Tibial artery (tissue), 4 donors: ENCODE measurements around the gene POLR3C.
"Not testable (repeated sequence)": the region's sequence is repeated elsewhere in the genome, so short reads cannot be mapped to it uniquely, and the experiment has no call there.

Source experiments
- DNase-seq, 2 donors: peaks; one replicate each; pipeline ENCODE4 v3.0.0-alpha.2; 2019
- H3K27ac ChIP-seq, 2 donors: fragments of 200-600 bp; sonication (generic) in 1 of 2; 1 replicate in 1 of 2; 2 replicates in 1 of 2; pipeline ENCODE4 v1.5.1; 2018 to 2019; ENCODE audit warnings: mild to moderate bottlenecking in 1 of 2
- H3K27me3 ChIP-seq, 2 donors: fragments of 200-600 bp; sonication (generic) in 1 of 2; one replicate each; pipeline versions ENCODE4 v1.5.1 to v1.6.0; 2016 to 2019
- H3K36me3 ChIP-seq, 3 donors: fragments of 200-600 bp; sonication (generic) in 2 of 3; one replicate each; pipeline ENCODE4 v1.5.1; 2016 to 2019; ENCODE audit warnings: mild to moderate bottlenecking in 2 of 3
- H3K4me1 ChIP-seq, 4 donors: fragments of 200-600 bp; sonication (generic) in 2 of 4; 1 replicate in 3 of 4; 2 replicates in 1 of 4; pipeline ENCODE4 v1.5.1; 2016 to 2019
- H3K4me3 ChIP-seq, 2 donors: fragments of 200-600 bp; sonication (generic) in 1 of 2; 1 replicate in 1 of 2; 2 replicates in 1 of 2; pipeline ENCODE4 v1.5.1; 2018 to 2019; ENCODE audit warnings: mild to moderate bottlenecking in 2 of 2
- H3K9me3 ChIP-seq, 3 donors: fragments of 200-600 bp; sonication (generic) in 1 of 3; one replicate each; pipeline ENCODE4 v1.5.1; 2016 to 2019
- CTCF ChIP-seq, 2 experiments: fragments of 200-600 bp in 1 of 2; fragments of 450-650 bp in 1 of 2; IDR thresholded peaks; one replicate each; pipeline ENCODE4 v1.5.1; 2017 to 2019; ENCODE audit warnings: antibody characterized with exemption in 2 of 2, mild to moderate bottlenecking in 1 of 2, moderate library complexity in 1 of 2
- intact Hi-C: fragments of 100-400 bp; cut with DNase I; formaldehyde crosslinking; loops from one replicate; pipeline ENCODE4 v1.15.0; 2023; ENCODE audit warnings: low total_unique reads

POLR3C gene

GRCh38 chr1:145806844-145807243 lies 17.2 kb upstream of the POLR3C start:
- no peak overlapping the region for H3K27ac ChIP-seq
- H3K27me3 ChIP-seq = no peaks in the 10 kb centered on the region
- H3K36me3 ChIP-seq = no peaks in the 10 kb centered on the region
- DNase-seq = no peak
- no peak overlapping the region for H3K4me3 ChIP-seq
- no peak for TF ChIP-seq CTCF (IDR thresholded peaks at IDR 0.05)
- H3K9me3 ChIP-seq = no peaks in the 10 kb centered on the region
- intact Hi-C loops = no loop called here
- H3K4me1 ChIP-seq = peaks cover 0 to 43% (median 8%) of the 10 kb centered on the region in 4 donors

DNA sequence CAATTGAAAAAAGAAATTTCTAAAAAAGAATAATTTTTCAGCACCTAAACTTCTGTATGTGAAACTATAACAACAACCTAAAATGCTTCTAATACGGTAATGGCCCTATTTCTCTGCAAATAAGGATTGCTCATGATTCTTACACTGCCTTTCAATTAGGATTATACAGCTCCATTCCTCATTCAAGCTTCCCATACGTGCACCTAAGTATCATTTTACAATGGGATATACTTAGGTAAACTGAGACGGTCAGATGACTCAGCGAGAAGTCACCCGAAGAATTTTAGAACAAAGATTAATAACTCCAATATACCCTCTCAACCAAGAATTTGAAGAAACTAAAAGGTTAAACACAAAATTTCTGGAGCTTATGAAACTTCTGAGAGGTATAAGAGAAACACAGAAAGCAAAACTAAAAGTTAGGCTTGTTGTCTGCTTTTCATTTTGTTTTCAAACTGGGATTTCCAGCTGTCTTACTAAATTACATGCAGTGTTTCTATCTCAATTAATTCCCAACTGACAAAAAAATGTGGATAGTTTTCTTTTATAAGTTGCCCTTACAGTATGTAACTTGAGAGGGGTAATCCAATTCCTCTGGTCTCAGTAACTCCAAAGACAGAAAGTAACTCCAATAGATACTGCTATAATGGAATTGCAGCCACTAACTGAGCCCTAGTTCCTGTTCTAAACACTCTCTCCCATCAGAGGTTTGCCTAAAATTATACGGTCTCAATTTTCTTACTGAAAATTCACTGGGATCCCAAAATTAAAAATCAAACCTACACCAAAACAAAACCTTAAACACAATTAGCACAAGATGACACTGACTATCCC lies 10.8 kb upstream of the POLR3C start:
- H3K4me3 ChIP-seq, H3K9me3 ChIP-seq, H3K27ac ChIP-seq, DNase-seq, H3K27me3 ChIP-seq, H3K4me1 ChIP-seq, intact Hi-C loops, H3K36me3 ChIP-seq: not testable (repeated sequence)

DNA sequence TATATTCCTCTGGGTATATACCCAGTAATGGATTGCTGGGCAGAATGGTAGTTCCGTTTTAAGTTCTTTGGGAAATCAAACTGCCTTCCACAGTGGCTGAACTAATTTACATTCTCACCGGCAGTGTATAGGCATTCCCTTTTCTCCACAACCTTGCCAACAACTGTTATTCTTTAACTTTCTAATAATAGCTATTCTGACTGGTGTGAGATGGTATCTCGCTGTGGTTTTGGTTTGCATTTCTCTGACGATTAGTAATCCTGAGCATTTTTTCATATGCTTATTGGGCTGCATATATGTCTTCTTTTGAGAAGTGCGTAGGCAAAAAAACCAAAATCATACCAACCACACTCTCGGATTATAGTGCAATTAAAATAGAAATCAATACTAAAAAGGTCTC lies 5.9 kb upstream of the POLR3C start:
- H3K27ac ChIP-seq, DNase-seq, H3K36me3 ChIP-seq, H3K4me3 ChIP-seq, H3K4me1 ChIP-seq, H3K27me3 ChIP-seq, intact Hi-C loops, H3K9me3 ChIP-seq: not testable (repeated sequence)

DNA sequence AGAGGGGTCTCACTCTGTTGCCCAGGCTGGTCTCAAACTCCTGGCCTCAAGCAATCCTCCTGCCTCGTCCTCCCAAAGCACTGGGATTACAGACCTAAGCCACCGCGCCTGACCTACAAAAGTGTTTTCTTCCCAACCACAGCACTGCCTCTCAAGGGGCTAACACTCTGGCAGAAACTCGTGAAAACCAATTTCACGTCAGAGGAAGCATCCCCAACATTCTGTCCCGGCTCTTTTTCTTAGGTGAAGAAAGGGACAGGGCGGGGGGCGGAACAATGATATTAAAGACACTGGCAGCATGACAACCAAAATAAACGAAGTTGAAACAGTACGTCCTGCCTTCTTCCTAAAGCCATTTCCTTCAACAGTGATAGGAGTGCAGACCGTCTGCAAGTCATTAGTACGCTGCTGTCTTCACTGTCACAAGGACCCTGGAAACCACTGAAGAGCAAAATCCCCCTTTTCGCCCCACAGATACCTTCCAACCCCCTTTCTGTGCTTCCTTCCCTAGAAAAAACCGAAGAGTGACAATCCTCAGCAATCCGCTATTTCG lies 1.1 kb upstream of the POLR3C start:
- intact Hi-C loops, DNase-seq, H3K27me3 ChIP-seq, H3K9me3 ChIP-seq: not testable (repeated sequence)
- H3K36me3 ChIP-seq = peaks cover 16 to 24% (median 17%) of the 10 kb centered on the region in 3 donors
- peak overlapping the region in 1 of 2 donors; percentile 84 for H3K27ac ChIP-seq
- H3K4me1 ChIP-seq = peaks cover 0 to 17% (median 12%) of the 10 kb centered on the region in 4 donors
- H3K4me3 ChIP-seq = peak overlapping the region; percentile 65 to 88

- no peaks in the 10 kb centered on the region for H3K9me3 ChIP-seq
- H3K36me3 ChIP-seq = peaks cover 31 to 40% (median 33%) of the 10 kb centered on the region in 3 donors
- H3K27ac ChIP-seq = peak overlapping the region; percentile 84 to 88
- no peaks in the 10 kb centered on the region for H3K27me3 ChIP-seq
- peaks cover 0 to 17% (median 12%) of the 10 kb centered on the region in 4 donors for H3K4me1 ChIP-seq
- TF ChIP-seq CTCF (IDR thresholded peaks at IDR 0.05) = no peak
- DNase-seq = no peak
- intact Hi-C loops = no loop called here
- H3K4me3 ChIP-seq = peak overlapping the region; percentile 65 to 88
Observed at GRCh38 chr1:145824499-145824842, 471 bp downstream of the POLR3C start.

DNA sequence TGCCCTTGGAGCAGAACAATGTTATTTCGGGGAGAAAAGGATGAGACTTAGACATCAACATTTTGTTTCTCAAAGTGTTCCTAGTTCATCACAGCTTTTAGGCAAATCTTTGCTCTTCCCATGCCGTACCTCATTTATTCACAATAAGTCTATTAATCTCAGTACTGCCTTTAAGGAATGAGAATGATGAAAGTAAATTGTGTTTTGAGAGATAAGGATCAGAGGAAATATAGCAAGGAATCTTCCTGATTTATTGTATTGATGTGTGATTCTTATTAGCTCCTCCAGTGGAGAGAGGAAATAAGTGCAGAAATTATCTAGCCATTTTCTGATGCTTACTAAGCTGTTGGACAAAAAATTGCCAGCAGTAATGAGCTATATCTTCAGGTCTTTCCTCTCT lies 2.0 kb downstream of the POLR3C start:
- Histone ChIP-seq H3K27me3 (no peaks in the 10 kb centered on the region), H3K4me1 (peaks cover 0 to 17% (median 12%) of the 10 kb centered on the region in 4 donors), H3K4me3 (no peak overlapping the region), H3K36me3 (peaks cover 46 to 56% (median 48%) of the 10 kb centered on the region in 3 donors), H3K9me3 (no peaks in the 10 kb centered on the region), H3K27ac (no peak overlapping the region)
- no peak for DNase-seq
- TF ChIP-seq CTCF (IDR thresholded peaks at IDR 0.05) = no peak
- intact Hi-C loops = no loop called here

DNA sequence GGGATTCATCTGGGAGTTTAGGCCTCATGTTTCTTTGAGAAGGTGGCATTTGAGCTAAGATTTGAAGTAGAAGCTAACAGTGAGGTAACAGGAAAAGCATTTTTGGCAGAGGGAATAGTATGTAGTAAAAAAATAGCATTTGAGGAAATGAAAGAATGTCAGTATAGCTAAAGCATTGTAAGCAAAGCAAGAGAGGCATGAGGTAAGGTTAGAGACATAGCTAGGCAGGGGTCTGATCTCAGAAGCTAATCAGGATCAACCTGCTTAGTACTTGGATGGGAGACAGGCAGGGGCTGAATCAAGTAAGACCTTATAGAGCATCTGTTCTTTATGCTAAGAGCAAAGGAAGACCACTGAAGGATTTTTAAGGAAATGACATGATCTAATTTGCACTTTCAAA lies 4.0 kb downstream of the POLR3C start:
- no peak for TF ChIP-seq CTCF (IDR thresholded peaks at IDR 0.05)
- Histone ChIP-seq H3K36me3 (peaks cover 55 to 75% (median 67%) of the 10 kb centered on the region in 3 donors), H3K4me1 (peaks cover 0 to 14% (median 11%) of the 10 kb centered on the region in 4 donors), H3K27ac (no peak overlapping the region), H3K4me3 (no peak overlapping the region), H3K27me3 (no peaks in the 10 kb centered on the region), H3K9me3 (no peaks in the 10 kb centered on the region)
- intact Hi-C loops = no loop called here
- no peak for DNase-seq
